ENCODE results near the gene CYP4B1.
"Not testable (repeated sequence)": the region's sequence is repeated elsewhere in the genome, so short reads cannot be mapped to it uniquely, and the experiment has no call there.

Gene CYP4B1

DNA sequence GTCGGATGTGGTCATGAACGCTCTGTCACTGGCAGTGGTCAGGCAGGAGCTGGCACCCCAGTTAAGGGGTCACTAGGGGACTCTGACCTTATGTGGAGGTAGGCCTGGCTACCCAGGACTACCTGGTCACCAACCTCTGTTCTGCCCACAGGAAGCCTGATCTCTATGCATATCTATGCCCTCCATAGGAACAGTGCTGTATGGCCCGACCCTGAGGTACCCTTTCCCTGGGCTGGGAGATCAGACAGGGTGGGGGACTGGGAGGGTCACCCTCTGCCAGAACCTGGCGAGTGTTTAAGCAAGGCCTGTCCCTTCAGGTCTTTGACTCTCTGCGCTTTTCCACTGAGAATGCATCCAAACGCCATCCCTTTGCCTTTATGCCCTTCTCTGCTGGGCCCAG, 19.0 kb downstream of the CYP4B1 start:
- DNase-seq (ENCODE audit: insufficient read length), result no peak
- FAIRE-seq, result no peak
- TF ChIP-seq TAF1 (IDR thresholded peaks at IDR 0.05; ENCODE audit: borderline replicate concordance, low read depth, low read length), result no peak
- TF ChIP-seq POLR2AphosphoS5 (IDR thresholded peaks at IDR 0.05; ENCODE audit: low read depth, low read length), result no peak
- TF ChIP-seq POLR2A (IDR thresholded peaks at IDR 0.05; ENCODE audit: low read depth, low read length), result no peak

DNA sequence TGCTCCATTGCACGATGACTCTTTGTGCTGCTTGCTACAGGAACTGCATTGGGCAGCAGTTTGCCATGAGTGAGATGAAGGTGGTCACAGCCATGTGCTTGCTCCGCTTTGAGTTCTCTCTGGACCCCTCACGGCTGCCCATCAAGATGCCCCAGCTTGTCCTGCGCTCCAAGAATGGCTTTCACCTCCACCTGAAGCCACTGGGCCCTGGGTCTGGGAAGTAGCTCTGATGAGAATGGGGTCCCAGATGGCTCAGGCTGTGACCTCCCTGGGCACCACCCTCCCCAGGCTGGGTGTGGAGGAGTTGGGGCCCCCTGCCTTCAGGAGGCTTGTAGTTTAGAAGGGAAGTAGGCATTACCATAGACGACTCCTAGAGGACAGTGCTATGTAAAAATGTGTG, 19.7 kb downstream of the CYP4B1 start:
- no peak for TF ChIP-seq POLR2A (IDR thresholded peaks at IDR 0.05; ENCODE audit: low read depth, low read length)
- TF ChIP-seq POLR2AphosphoS5 (IDR thresholded peaks at IDR 0.05; ENCODE audit: low read depth, low read length), result no peak
- no peak for TF ChIP-seq TAF1 (IDR thresholded peaks at IDR 0.05; ENCODE audit: borderline replicate concordance, low read depth, low read length)
- DNase-seq (ENCODE audit: insufficient read length), result no peak
- FAIRE-seq, result no peak

GRCh38 chr1:46819335-46819734, 20.5 kb downstream of the CYP4B1 start:
- FAIRE-seq (no peak), DNase-seq (ENCODE audit: insufficient read length) (no peak)
- TF ChIP-seq POLR2AphosphoS5 (IDR thresholded peaks at IDR 0.05; ENCODE audit: low read depth, low read length) (no peak), TAF1 (IDR thresholded peaks at IDR 0.05; ENCODE audit: borderline replicate concordance, low read depth, low read length) (no peak), POLR2A (IDR thresholded peaks at IDR 0.05; ENCODE audit: low read depth, low read length) (no peak)

GRCh38 chr1:46820076-46820475, 21.2 kb downstream of the CYP4B1 start:
- no peak for TF ChIP-seq POLR2AphosphoS5 (IDR thresholded peaks at IDR 0.05; ENCODE audit: low read depth, low read length)
- no peak for TF ChIP-seq TAF1 (IDR thresholded peaks at IDR 0.05; ENCODE audit: borderline replicate concordance, low read depth, low read length)
- TF ChIP-seq POLR2A (IDR thresholded peaks at IDR 0.05; ENCODE audit: low read depth, low read length), result no peak
- DNase-seq (ENCODE audit: insufficient read length) (no peak), FAIRE-seq (no peak)

- no peak for FAIRE-seq
- no peak for TF ChIP-seq TAF1 (IDR thresholded peaks at IDR 0.05; ENCODE audit: borderline replicate concordance, low read depth, low read length)
- no peak for TF ChIP-seq POLR2AphosphoS5 (IDR thresholded peaks at IDR 0.05; ENCODE audit: low read depth, low read length)
- no peak for TF ChIP-seq POLR2A (IDR thresholded peaks at IDR 0.05; ENCODE audit: low read depth, low read length)
- DNase-seq (ENCODE audit: insufficient read length), result no peak
These were observed 21.8 kb downstream of the CYP4B1 start for GRCh38 chr1:46820560-46821060.

GRCh38 chr1:46822248-46822826, 23.5 kb downstream of the CYP4B1 start:
- no peak for TF ChIP-seq POLR2A (IDR thresholded peaks at IDR 0.05; ENCODE audit: low read depth, low read length)
- no peak for TF ChIP-seq POLR2AphosphoS5 (IDR thresholded peaks at IDR 0.05; ENCODE audit: low read depth, low read length)
- no peak for TF ChIP-seq TAF1 (IDR thresholded peaks at IDR 0.05; ENCODE audit: borderline replicate concordance, low read depth, low read length)
- DNase-seq (ENCODE audit: insufficient read length), result no peak
- FAIRE-seq, result no peak

GRCh38 chr1:46823151-46823550, 24.3 kb downstream of the CYP4B1 start:
- FAIRE-seq, result no peak
- DNase-seq (ENCODE audit: insufficient read length), result no peak

DNA sequence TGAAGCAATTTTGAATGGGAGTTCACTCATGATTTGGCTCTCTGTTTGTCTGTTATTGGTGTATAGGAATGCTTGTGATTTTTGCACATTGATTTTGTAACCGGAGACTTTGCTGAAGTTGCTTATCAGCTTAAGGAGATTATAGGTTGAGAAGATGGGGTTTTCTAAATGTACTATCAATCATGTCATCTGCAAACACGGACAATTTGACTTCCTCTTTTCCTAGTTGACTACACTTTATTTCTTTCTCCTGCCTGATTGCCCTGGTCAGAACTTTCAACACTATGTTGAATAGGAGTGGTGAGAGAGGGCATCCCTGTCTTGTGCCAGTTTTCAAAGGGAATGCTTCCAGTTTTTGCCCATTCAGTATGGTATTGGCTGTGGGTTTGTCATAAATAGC, 28.0 kb downstream of the CYP4B1 start:
- not testable (repeated sequence) for FAIRE-seq; DNase-seq (ENCODE audit: insufficient read length)

More at GRCh38 chr1:46823151-46823550, 24.3 kb downstream of the CYP4B1 start:
- TF ChIP-seq POLR2A (IDR thresholded peaks at IDR 0.05; ENCODE audit: low read depth, low read length), result no peak
- TF ChIP-seq TAF1 (IDR thresholded peaks at IDR 0.05; ENCODE audit: borderline replicate concordance, low read depth, low read length), result no peak
- no peak for TF ChIP-seq POLR2AphosphoS5 (IDR thresholded peaks at IDR 0.05; ENCODE audit: low read depth, low read length)

GRCh38 chr1:46830665-46831322, 31.9 kb downstream of the CYP4B1 start:
- FAIRE-seq (no peak), DNase-seq (ENCODE audit: insufficient read length) (no peak)
- TF ChIP-seq POLR2A (IDR thresholded peaks at IDR 0.05; ENCODE audit: low read depth, low read length), result no peak
- no peak for TF ChIP-seq TAF1 (IDR thresholded peaks at IDR 0.05; ENCODE audit: borderline replicate concordance, low read depth, low read length)
- no peak for TF ChIP-seq POLR2AphosphoS5 (IDR thresholded peaks at IDR 0.05; ENCODE audit: low read depth, low read length)

- not testable (repeated sequence) for FAIRE-seq; DNase-seq (ENCODE audit: insufficient read length)
These were observed 36.6 kb downstream of the CYP4B1 start for GRCh38 chr1:46835469-46835868.

GRCh38 chr1:46846386-46846785, 47.5 kb downstream of the CYP4B1 start:
- DNase-seq (ENCODE audit: insufficient read length); FAIRE-seq: not testable (repeated sequence)

DNA sequence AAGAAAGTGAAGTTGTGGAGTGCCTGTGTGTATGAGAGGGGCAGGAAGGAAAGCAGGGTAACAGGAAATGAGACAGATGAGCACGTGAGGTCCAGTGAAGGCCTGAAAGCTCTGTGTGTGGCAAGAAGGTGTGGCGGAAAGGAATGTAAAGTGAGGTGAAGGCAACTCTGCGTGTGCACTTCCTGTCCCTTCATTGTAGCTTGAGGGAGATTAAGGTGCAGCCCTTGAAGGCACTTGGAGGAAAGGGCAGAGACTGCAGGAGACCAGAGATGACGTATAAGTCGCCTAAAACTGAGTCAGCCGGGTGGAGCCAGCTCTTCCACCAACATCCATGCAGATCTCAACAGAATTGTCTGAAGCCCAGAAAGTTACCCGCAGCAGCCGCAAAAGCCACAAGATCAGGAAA, 58.8 kb downstream of the CYP4B1 start:
- not testable (repeated sequence) for DNase-seq (ENCODE audit: insufficient read length); FAIRE-seq

DNA sequence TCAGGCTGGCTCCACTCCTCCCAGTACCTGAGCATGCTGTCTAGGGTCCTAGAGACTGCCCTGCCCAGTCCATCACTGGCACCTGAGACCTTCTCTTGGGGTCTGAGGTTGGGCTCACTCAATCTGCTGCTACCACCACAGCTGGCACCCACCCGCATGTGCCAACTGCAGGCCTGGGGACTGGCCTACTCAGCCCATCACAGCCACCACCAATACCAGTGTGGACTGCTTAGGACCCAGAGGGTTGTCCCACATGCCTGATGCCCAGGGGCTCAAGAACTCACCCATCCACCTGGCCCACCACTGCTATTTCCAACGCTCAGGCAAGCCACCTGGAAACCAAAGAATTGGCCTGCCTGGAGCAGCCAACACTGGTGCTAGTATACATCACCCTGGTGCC, 63.5 kb downstream of the CYP4B1 start:
- TF ChIP-seq POLR2AphosphoS5 (IDR thresholded peaks at IDR 0.05; ENCODE audit: low read depth, low read length), result no peak
- TF ChIP-seq POLR2A (IDR thresholded peaks at IDR 0.05; ENCODE audit: low read depth, low read length), result no peak
- no peak for TF ChIP-seq TAF1 (IDR thresholded peaks at IDR 0.05; ENCODE audit: borderline replicate concordance, low read depth, low read length)
- no peak for FAIRE-seq
- no peak for DNase-seq (ENCODE audit: insufficient read length)

All from GM12892 (cell line).